SJSA1 (cell line): ENCODE data around the gene GATC. TPM values are rescaled to one million over a fixed set of nuclear protein-coding genes. Genes with fewer than 3 reads are reported as not detected.

Experiments
- DNase-seq, 2 experiments: peaks; one replicate each; pipeline ENCODE4 v3.0.0-alpha.2; 2015 to 2020; ENCODE audit warnings: low spot score in 2 of 2, low read depth in 1 of 2
- H3K27ac ChIP-seq: fragments of 250-450 bp; sonication (Bioruptor Pico); 2 replicates; pipeline ENCODE4 v1.5.1; 2020; ENCODE audit warnings: mild to moderate bottlenecking, moderate library complexity
- H3K27me3 ChIP-seq: fragments of 250-450 bp; sonication (Bioruptor Pico); replicated peaks from 2 replicates; pipeline ENCODE4 v1.5.1; 2020; ENCODE audit warnings: mild to moderate bottlenecking, moderate library complexity
- H3K36me3 ChIP-seq: fragments of 250-450 bp; sonication (Bioruptor Pico); 2 replicates; pipeline ENCODE4 v1.5.1; 2020; ENCODE audit warnings: mild to moderate bottlenecking
- H3K4me1 ChIP-seq: fragments of 250-450 bp; sonication (Bioruptor Pico); replicated peaks from 2 replicates; pipeline ENCODE4 v1.6.1; 2021; ENCODE audit warnings: mild to moderate bottlenecking
- H3K4me3 ChIP-seq: fragments of 250-450 bp; sonication (Bioruptor Pico); 2 replicates; pipeline ENCODE4 v1.5.1; 2020; ENCODE audit warnings: mild to moderate bottlenecking
- H3K9me3 ChIP-seq: fragments of 250-450 bp; sonication (Bioruptor Pico); replicated peaks from 2 replicates; pipeline ENCODE4 v1.5.1; 2020; ENCODE audit warnings: mild to moderate bottlenecking
- total RNA-seq: library from RNA; depleted of rRNA; stranded (reverse); fragments of >200 nt; shearing (Covaris generic); gene quantifications from 2 replicates; pipeline ENCODE4 v1.2.3, GENCODE V29; 2014

The GATC gene
- total RNA-seq, 1 experiment from 2014 or later = 20.2 TPM

DNA sequence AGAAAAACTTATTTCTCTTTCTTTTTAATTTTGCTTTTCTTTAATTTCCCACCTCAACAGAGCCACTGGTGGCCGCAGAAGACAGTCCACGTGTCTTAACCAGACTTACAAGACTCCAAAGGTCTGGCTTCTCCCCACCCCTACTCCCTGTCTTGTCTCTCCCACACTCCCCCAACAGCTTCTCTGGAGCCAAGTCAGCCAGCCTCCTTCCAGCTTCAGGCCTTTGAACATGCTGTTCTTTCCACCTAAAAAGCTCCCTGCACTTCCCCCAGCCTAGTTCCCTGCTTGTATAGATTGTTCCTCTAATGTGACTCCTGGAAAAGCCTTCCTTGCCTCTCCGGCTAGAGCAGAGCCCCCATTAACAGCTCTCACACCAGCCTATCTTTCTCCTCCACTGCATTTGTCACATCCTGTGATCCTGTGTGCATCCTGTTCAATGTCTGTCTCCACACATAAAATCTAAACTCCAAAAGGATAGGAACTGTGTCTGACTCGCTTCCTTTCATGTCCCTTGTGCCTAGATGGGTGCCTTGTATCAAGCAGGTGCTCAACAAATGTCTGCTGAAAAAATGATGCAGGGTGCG, 41.9 kb downstream of the GATC start:
- no peaks in the 10 kb centered on the region for H3K9me3 ChIP-seq
- H3K4me1 ChIP-seq = no peaks in the 10 kb centered on the region
- no peaks in the 10 kb centered on the region for H3K27me3 ChIP-seq
- no peak overlapping the region for H3K4me3 ChIP-seq
- H3K36me3 ChIP-seq = no peaks in the 10 kb centered on the region
- no peak overlapping the region for H3K27ac ChIP-seq
- DNase-seq = no peak

DNA sequence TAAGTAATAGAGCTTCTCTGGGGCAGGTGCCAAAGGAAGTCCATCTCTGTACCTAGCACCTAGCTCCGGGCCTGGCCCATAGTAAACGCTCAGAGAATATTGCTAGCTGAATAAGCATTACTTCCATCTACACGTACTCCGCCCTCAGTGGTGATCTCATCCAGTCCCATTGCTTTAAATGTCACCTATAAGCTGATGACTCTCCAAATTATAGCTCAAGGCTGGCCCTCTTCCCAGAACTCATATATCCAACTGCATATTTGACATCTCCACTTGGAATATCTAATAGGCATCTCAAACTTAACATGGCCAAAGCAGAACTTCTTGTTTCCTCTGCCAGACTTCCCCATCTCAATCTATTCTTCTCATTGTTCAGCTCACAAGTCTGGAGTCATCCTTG, 42.8 kb downstream of the GATC start:
- no peaks in the 10 kb centered on the region for H3K27me3 ChIP-seq
- no peaks in the 10 kb centered on the region for H3K4me1 ChIP-seq
- H3K4me3 ChIP-seq = no peak overlapping the region
- H3K36me3 ChIP-seq = no peaks in the 10 kb centered on the region
- DNase-seq = no peak
- no peaks in the 10 kb centered on the region for H3K9me3 ChIP-seq
- no peak overlapping the region for H3K27ac ChIP-seq

DNA sequence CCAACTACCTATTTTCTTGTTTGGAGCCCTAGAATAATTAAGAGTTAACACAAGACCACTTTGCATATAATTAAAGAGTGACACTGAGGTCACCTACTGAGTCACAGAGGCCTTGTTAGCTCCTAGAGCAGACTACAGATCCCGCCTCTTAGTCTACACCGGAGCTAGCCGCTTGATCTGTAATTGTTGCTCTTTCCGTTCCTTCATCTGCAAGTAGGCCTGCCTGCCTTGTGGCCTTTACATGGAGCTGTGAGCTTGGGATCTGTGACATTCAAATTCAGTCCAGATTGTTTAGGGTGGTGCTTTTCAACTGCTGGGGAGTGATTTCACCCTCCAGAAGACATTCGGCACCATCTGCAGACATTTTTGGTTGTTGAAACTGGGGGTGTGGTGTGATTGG, 44.1 kb downstream of the GATC start:
- H3K4me3 ChIP-seq = no peak overlapping the region
- H3K36me3 ChIP-seq = no peaks in the 10 kb centered on the region
- DNase-seq = no peak
- no peaks in the 10 kb centered on the region for H3K9me3 ChIP-seq
- peaks cover 6% of the 10 kb centered on the region; the same call in 1 of the 2 replicates for H3K4me1 ChIP-seq
- H3K27me3 ChIP-seq = no peaks in the 10 kb centered on the region
- H3K27ac ChIP-seq = no peak overlapping the region

DNA sequence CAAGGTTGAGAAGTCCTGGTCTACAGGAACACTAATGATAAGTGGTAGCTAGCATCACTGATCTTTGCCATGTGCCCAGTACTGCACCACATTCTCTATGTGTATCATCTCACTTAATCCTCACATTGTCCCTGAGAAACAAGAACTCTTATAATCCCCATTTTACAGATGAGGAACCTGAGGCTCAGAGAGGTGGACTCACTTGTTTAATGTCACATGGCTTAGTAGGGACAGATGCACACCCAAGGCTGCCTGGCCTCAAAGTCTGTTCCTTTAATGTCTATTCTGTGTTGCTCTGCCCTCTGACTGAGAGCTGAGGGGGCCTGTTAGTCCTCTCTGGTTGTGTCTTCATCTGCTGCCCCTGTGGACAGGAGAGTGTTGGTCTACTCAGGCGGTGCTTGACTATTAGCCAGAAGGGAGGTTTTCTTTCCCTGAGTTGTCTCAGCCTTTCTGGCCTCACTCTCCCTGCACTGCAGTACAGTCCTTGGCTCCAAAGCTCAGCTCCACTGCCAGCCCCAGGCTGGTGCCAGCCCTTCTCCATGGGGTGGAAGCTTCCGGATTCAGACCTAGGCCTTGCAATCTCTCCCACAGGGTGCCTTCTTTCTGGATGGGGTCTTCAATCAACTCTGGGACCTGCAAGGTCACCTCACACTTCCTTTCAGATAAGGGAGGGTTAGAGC, 44.7 kb downstream of the GATC start:
- H3K27ac ChIP-seq = no peak overlapping the region

DNA sequence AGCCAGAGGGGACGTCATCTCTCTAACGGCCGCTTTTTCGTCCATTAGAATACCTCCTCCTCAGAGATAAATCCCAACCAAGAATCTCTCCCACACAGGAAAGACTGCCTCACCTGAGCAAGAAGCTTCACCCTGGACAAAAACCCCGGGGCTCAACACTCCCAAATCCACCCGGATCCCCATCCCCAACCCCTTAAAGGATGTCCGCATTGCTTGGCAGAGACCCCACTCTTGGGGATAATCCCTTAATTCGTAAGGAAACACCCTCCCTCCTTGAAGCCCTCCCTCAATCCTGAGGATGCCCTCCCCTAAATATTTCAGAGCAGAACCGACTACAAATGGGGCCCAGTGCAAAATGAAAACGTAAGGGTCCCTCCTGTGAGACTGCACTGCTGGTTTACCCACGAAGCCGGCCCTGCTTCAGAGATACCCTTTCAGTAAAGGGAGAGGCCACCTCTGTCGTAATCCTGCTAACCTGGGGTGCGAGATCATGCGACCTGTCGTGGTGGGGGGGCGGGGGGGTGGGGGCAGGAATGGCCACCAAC, 49.0 kb downstream of the GATC start:
- Histone ChIP-seq H3K4me3 (peak overlapping the region; percentile 57), H3K4me1 (peaks cover 16% of the 10 kb centered on the region; the same call in 1 of the 2 replicates), H3K36me3 (peaks cover 32% of the 10 kb centered on the region), H3K27me3 (no peaks in the 10 kb centered on the region), H3K9me3 (no peaks in the 10 kb centered on the region), H3K27ac (peak overlapping the region; percentile 40)
- DNase-seq = peak in 1 of 2 experiments; percentile 8

More for the DNA sequence above, 44.7 kb downstream of the GATC start:
- no peaks in the 10 kb centered on the region for H3K9me3 ChIP-seq
- H3K4me3 ChIP-seq = no peak overlapping the region
- H3K4me1 ChIP-seq = peaks cover 6% of the 10 kb centered on the region; the same call in 1 of the 2 replicates
- H3K36me3 ChIP-seq = no peaks in the 10 kb centered on the region
- no peak for DNase-seq
- H3K27me3 ChIP-seq = no peaks in the 10 kb centered on the region

DNA sequence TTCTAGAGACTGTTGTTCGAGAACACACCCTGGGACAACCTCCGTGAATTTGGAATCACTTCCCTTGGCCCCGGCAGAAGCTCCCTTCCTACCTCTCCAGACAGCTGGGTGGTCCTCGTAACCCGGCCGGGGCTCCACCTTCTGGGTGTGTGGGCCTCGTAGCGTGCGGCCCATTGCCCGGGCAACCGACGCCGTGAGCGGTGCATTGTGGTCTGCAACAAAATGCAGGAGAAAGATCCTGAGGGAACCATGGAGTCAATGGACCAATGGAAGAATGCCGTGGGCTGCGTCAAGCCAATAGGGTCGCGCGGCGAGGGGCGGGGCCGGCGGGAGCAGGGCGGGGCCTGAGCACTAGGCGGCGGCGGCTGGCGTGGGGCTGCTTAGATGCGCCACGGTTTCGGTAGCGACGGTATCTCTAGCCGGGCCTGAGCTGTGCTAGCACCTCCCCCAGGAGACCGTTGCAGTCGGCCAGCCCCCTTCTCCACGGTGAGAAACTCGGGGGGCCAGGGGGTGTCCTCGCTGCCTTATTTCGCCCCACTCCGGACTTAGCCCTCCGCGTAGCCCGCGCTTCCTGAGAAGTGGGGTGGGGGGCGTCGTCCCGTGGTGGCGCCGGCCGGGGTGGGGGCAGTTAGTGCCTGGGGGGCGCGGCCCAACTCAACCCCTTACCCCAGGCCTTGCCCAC, 49.6 kb downstream of the GATC start, which contains the start of gene DYNLL1:
Gene DYNLL1 (plus strand): TSS at position 383 of the 682 bp plus-strand sequence. CDS start 309 bp downstream, outside the sequence.
- H3K27ac ChIP-seq = peak within 1 kb of the TSS; percentile 40

DNA sequence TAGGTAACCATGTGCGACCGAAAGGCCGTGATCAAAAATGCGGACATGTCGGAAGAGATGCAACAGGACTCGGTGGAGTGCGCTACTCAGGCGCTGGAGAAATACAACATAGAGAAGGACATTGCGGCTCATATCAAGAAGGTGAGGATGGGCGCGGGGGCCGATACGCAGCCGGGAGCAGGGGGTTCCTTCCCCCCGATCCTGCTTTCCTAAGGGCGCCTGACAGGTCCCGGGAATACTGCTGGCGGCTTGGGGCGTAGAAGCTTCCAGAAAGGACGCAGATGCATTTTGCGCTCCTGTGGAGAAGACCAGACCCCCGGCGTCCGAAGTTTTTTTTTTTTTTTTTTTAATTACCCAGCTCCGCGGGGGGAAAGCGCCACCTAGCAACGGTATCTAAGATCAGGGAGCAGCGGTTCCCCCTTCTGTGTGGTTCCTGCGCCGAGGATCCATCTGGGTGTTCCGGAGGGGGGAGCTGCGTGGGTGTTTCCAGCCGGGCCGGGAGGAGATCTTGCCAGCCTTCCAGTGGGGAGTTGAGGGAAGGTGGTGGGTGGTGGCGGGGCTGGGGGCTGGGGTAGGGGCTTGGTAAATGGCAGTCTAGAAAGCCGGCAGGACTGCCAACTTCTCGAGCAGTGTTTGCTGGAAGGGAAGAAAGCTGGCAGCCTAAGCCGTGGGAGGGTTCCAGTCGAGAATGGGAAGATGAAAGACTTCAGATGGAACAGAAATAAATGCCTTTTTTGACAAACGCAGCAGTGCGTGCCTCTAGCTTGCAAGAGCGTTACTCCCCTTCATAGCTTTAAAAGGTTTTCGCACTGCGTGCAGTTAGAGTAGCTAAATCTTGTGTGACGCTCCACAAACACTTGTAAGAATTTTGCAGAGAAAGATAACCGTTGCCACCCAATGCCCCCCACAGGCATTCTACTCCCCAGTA, 50.4 kb downstream of the GATC start:
- Histone ChIP-seq H3K27me3 (no peaks in the 10 kb centered on the region), H3K4me1 (peaks cover 16% of the 10 kb centered on the region; the same call in 1 of the 2 replicates), H3K36me3 (peaks cover 40% of the 10 kb centered on the region), H3K4me3 (peak overlapping the region; percentile 57), H3K9me3 (no peaks in the 10 kb centered on the region), H3K27ac (peak overlapping the region; percentile 26)
- peak; percentile 58 to 62 for DNase-seq

More for the DNA sequence above, 49.6 kb downstream of the GATC start, which contains the start of gene DYNLL1:
- H3K4me1 ChIP-seq = peaks cover 16% of the 10 kb centered on the region; the same call in 1 of the 2 replicates
- peaks cover 38% of the 10 kb centered on the region for H3K36me3 ChIP-seq
- H3K27me3 ChIP-seq = no peaks in the 10 kb centered on the region
- peak; percentile 94 to 96 for DNase-seq
- no peaks in the 10 kb centered on the region for H3K9me3 ChIP-seq
- H3K4me3 ChIP-seq = peak within 1 kb of the TSS; percentile 57

DNA sequence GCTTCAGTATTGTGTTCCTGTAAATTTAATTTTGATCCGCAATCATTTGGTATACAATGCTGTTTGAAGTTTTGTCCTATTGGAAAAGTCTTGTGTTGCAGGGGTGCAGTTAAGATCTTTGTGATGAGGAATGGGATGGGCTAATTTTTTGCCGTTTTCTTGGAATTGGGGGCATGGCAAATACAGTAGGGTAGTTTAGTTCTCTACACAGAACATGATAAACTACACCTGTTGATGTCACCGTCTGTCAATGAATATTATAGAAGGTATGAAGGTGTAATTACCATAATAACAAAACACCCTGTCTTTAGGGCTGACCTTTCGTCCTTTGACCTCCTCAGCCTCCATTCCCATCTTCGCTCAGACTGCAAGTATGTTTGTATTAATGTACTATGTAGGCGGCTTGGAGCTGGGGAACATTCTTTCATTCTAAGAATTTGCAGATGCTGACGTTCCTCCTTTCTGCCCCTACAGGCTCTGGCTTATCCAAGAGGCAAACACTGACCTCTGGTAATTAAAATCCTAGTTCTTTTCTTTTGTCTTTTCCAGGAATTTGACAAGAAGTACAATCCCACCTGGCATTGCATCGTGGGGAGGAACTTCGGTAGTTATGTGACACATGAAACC, 51.4 kb downstream of the GATC start:
- no peaks in the 10 kb centered on the region for H3K27me3 ChIP-seq
- peaks cover 16% of the 10 kb centered on the region; the same call in 1 of the 2 replicates for H3K4me1 ChIP-seq
- H3K4me3 ChIP-seq = peak overlapping the region; percentile 57
- H3K36me3 ChIP-seq = peaks cover 40% of the 10 kb centered on the region
- no peaks in the 10 kb centered on the region for H3K9me3 ChIP-seq
- DNase-seq = no peak
- H3K27ac ChIP-seq = no peak overlapping the region

DNA sequence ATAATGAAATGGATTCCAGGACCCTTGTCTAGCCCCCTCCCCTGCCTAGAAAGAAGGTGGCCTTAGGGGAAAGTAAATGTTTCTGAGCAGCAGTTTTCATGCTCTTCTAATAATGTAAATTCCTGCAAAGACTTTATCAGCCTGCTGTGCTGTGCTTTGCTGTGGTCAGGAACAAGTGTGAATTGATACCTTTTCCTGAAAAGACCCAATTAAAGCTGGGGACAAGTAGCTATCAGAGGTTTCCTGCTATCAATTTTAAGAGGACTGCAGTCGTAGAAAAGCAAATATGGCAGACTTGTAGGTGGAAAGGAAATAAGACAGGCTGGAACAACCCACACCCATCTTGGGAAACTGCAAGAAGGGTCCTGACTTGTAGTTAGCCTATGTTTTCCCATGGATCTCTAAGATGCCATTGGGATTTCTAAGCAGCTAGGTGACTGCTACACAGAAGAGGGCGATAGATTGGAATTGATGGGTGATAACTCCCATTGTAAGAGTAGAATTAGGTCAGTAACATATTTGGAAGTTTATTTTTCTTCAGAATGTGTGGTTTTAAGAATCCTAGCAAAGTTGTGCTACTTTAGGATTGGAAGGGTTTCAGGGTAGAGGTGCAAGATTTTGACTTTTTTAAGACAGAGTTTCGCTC, 52.7 kb downstream of the GATC start:
- no peak overlapping the region for H3K4me3 ChIP-seq
- no peak for DNase-seq
- H3K27ac ChIP-seq = no peak overlapping the region
- H3K36me3 ChIP-seq = peaks cover 49% of the 10 kb centered on the region
- no peaks in the 10 kb centered on the region for H3K9me3 ChIP-seq
- H3K27me3 ChIP-seq = no peaks in the 10 kb centered on the region
- peaks cover 16% of the 10 kb centered on the region; the same call in 1 of the 2 replicates for H3K4me1 ChIP-seq

DNA sequence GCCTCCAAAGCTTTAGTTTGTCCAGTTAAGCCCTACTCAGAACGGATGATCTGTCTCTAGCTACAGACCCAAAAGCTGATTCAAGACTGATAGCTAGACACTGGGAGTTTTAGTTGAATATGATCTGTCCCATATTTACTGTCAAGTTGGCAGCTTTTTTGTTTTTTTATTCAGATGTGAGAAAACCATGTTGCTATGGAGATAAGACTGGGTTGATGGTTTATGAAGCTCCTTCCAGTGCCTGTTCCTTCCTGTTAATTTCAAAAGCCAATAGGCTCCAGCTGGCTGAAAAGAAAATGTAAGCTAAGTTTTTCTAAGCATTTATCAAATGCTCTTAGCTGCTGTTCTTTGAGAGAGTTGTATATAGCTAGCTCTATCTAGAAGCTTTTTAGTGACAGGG, 54.3 kb downstream of the GATC start:
- DNase-seq = no peak
- peaks cover 10% of the 10 kb centered on the region; the same call in 1 of the 2 replicates for H3K4me1 ChIP-seq
- H3K9me3 ChIP-seq = no peaks in the 10 kb centered on the region
- H3K27ac ChIP-seq = no peak overlapping the region
- no peaks in the 10 kb centered on the region for H3K27me3 ChIP-seq
- H3K4me3 ChIP-seq = no peak overlapping the region
- H3K36me3 ChIP-seq = peaks cover 54% of the 10 kb centered on the region

DNA sequence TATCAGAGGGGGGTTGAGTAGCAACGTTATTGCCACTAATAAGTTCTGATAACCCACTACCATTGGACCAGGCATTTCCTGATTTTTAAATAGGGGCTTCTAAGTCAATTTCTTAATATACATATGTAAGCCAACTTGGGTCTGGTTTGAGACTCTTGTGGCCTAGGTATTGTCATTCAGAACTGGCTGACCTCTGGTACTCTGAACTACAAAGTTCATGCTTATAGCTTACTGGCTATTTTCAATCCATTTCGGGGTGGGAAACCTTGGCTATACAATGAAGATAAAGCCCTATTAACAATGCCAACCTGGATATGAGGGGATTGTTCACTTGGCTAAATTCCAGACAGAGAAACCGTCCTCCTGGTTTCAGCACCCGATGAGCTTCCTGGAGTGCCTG, 58.3 kb downstream of the GATC start:
- Histone ChIP-seq H3K27ac (no peak overlapping the region), H3K36me3 (peaks cover 40% of the 10 kb centered on the region), H3K4me3 (no peak overlapping the region), H3K9me3 (no peaks in the 10 kb centered on the region), H3K27me3 (no peaks in the 10 kb centered on the region), H3K4me1 (no peaks in the 10 kb centered on the region)
- no peak for DNase-seq

DNA sequence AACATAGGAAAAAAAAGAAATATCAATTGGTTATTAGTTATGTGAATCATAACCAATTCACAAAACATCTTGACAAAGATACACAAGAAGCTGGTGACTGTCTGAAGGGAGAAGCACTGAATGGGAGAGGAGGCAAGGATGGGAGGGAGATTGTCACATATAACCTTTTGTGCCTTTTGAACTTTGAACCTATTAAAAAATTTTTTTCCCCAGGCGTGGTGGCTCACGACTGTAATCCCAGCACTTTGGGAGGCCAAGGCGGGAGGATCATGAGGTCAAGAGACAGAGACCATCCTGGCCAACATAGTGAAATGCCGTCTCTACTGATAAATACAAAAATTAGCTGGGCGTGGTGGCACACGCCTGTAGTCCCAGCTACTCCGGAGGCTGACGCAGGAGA, 62.3 kb downstream of the GATC start:
- Histone ChIP-seq H3K9me3 (no peaks in the 10 kb centered on the region), H3K4me3 (no peak overlapping the region), H3K27ac (no peak overlapping the region), H3K27me3 (no peaks in the 10 kb centered on the region), H3K36me3 (peaks cover 41% of the 10 kb centered on the region), H3K4me1 (no peaks in the 10 kb centered on the region)
- no peak for DNase-seq
